CD4-positive, alpha-beta T cell treated with Interferon alpha-2 for 1 hour (primary cell): ENCODE data around the gene ARHGEF17.
A peak's percentile ranks its signal among the peaks of the same experiment; 100 is the strongest.

ENCODE experiments used
- DNase-seq, 2 donors: peaks; one replicate each; pipeline ENCODE4 v3.0.0-alpha.2; 2020 to 2022

ARHGEF17 gene

DNA sequence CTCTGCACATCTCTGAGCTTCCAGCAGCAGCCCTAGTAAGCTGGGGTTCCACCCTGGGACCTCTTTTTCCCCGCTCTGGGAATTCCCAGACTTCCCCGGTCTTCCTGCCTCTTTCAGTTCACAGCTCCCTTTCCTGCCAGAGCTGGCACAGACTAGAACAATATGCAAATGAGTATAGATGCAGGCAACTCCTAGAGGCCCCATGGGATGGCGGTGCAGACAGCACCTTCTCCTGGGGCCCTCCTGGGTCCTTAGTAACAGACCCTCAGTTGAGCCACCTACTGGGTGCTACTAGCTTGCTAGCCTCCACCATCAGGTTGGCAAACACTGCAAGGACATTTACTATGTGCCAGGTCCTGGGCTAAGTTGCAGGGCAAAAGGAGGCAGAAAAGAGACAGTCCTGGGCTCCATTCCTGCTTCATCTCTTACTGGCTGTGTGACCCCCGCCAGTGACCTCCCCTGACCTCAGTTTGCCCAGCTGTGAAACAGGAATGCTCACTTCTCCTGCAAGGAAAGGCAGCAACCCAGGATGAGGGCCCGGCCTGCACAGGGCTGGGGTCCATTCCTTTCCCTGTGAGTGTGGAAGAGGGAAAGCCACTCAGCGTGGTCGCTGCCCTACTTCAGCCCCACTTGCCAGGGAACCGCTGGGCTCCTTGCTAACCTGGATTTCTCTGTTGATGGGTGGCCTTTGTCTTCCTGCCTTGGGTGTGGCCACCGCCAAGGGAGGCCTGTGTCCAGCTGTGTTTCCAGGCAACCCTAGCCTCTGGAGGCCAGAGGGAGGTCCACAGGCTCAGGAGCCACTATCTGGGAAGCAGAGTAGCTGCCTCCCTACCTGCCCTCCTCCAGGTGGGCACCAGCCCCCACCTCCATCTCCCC is 75.4 kb downstream of the ARHGEF17 start:
- no peak for DNase-seq

DNA sequence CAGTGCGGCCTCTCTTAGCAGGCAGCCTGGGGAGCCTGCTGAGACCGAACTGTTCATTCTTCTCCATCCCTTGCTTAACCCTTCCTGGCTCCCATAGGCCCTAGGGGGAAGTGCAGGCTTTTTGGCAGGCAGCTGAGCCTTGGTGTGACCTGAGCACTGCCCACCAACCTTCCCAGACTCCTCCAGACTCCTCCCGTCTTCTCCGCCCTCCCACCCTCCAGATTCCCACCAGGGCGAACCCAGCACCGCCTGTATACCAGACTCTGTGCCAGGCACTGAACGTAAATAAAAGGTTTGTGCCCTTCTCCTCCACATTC is 76.0 kb downstream of the ARHGEF17 start:
- no peak for DNase-seq

DNA sequence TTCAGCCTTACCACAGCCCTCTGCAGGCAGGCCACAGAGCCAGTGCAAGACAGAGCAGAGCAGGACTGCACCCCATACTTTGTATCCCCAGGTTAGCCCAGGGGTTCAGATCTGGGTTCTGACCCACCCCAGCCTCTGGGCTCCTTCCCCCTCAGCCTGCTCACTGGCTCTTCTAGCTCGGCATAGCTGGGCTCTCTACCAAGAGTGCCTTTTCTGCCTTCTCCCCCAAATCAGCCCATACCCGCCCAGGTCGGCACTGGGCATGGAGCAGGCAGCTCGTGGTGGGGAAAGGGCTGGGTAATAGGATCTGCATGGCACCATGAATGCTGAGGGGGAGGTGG is 76.4 kb downstream of the ARHGEF17 start:
- no peak for DNase-seq

DNA sequence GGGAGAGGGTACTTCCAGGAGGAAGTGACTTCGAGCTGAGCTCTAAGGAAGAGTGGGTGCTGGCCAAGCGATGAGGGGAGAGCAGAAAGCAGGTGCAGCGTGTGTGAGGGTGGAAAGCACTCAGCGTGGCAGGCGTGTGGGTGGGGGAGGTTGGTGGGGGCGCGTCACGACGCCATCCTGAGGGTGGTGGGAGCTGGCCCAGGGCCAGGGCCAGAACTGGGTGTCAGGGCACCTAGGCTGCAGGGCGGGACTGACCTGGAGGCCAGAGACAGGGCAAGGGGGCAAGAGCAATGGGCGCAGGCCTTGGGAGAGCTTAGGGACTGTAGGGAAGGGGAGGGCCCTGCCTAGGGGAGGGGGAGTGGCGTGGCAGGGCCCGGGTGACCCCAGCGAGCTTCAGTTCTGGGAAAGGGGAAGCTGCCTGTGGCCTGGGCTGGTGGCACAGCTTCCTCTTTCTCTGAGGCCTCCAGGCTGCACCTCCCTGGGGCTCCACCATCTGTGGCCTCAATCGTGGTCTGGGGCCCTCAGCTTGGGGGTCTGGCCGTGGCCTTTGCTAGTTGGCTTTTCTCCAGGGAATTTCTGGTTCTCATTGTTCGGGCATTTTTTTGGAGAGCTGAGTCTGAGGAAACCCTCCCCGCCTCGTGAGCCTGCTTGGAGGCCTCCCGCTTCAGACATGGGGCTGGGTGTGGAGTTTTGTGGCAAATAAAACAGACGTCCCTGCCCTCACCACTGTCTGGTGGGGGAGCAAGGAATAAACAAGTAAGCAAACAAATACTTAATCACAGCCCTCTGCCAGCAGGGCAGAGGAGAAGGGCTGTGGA is 77.0 kb downstream of the ARHGEF17 start:
- DNase-seq = peak; percentile 67 to 86

DNA sequence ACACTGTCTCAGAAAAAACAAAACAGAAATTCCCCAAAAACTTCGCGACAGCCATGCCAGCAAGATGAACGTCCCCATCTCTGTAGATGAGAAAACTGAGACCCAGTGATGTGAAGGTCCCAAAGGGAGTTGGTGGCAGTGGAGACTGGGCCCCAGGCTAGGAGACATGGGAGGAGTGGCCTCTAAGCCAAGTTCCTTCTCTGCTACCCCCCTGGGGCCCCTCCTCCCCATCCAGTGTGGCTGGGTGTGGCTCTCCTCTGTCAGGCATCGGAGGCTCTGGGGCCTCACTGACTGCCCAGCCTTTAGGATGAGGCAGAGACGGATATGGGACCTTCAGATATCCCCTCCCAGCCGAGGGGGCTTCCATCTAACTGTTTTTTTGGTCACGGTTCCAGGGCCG is 77.9 kb downstream of the ARHGEF17 start:
- DNase-seq = peak in 1 of 2 donors; percentile 66

DNA sequence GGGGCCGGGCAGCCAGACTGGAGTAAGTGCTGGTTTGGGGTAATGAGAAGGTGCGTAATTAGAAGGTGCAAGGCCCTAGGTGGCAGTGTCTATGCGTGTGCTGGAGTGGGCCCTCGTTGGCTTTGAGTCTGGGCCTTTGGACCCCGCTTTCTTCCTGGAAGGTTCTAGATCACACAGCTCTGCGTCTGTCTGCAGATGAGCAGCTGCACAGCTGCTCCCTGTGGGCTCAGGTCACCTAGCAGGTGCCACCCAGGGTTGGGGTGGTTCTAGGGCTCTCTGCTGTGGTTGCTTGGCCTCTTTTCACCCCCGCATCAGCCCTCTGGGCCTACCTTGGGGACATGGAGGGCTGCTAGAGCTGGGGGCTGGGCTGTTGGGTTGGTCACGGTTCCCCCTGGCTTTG is 78.5 kb downstream of the ARHGEF17 start:
- DNase-seq = no peak

DNA sequence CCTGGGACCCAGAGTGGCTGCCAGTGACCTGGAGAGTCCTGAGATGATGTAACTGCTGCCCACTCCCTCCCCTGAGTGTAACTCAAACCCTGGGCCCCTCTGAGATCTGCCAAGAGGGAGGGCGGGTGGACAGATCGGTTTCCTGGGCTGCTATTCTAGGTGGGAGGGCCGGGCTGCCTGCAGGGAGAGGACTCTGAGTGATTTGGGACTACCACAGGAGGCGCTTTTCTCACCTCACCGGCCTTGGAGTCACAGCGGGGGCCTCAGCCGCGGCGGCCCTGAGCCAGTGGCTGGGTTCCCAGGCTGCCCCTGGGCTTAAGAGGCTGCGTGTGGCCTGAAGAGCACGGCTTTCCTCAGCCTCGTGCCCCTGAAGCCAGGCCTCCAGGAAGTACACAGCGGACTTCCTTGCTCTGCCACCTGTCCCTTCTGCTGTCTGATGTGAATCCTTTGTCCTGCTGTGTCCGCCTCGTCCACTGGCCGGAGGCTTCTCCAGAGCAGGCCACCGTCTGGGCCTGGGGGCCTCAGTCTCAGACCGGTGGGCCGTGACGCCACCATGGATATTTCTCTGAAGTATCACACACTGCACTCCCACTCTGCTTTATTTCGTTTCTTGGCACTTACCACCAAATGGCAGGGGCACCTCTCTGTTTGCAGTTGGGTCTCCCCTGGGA is 79.7 kb downstream of the ARHGEF17 start:
- DNase-seq = no peak

DNA sequence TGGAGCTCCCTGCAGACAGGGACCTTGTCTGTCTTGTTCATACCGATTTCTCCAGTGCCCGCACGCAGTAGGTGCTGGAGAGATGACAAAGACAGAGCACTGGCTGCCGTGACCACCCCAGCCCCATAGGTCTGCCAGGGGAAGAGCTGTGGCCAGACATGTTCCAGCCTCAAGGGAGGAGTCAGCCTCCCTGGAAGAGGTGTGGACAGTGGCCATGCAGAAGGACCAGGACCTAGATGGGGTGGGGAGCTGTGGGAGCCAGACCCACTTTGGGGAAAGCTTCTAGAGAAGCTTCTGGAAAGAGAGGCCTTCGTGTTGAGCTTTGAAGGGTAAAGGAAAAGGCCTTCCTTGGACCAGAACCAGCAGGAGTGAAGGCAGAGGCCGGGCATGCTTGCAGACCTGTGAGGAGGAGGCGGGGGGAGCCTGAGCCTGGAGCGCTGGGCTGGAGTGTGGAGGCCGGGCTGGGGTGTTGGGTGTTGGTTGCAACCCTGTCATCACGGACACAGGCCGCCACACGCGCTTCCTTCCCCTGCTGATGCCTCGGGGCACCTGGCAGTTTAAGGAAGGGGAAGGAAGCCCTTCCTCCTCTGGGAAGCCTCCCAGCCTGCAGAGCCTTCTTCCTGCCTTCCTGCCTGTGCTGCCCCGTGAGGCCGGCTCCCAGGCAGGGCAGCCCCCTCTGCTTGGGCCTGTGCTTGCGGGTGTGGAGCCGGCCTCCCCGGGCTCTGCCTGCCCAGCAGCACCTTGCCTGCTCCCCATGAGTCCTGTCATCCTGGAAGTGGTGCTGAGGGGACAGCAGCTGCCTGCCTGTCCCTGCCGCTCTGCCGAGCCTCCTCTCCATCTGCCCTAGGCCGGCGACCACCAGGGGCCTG is 80.4 kb downstream of the ARHGEF17 start:
- DNase-seq = peak in 1 of 2 donors; percentile 36

DNA sequence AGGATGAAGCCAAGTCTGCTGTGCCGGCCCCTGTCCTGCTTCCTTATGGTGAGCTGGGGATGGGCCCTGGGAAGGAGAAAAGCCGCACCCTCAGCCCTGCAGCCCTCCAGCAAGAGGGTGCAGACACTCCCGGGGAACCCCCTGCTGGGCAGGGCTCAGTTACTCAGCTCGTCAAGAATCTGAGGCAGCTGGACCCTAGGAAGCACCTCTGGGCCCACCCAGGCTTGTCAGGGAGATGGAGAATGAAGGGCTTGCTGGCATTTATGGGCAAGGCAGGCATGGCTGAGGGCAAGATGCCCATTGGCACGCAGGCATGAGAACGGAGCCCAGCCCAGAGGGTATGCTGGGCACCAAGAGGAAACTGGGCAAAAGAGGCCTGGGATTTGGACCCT is 81.1 kb downstream of the ARHGEF17 start:
- DNase-seq = no peak

DNA sequence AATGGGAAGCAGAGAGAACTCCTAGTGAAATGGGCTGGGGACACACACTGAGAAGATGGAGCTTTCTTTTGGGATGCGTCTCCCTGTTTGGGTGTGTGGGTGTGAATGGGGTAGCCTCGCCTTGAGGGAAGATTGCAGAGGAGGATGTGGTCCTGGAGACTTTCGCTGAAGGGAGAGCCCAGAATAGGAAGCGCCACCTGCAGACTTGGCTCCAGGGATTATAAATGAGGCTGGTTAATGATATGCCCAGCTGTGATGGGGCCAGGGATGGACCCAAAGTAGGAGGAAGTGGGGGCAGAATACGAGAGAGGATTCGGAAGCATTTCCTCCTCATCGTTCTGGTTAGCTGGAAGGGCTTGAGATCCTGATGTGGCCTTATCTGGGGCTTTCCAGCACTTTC is 81.8 kb downstream of the ARHGEF17 start:
- no peak for DNase-seq

DNA sequence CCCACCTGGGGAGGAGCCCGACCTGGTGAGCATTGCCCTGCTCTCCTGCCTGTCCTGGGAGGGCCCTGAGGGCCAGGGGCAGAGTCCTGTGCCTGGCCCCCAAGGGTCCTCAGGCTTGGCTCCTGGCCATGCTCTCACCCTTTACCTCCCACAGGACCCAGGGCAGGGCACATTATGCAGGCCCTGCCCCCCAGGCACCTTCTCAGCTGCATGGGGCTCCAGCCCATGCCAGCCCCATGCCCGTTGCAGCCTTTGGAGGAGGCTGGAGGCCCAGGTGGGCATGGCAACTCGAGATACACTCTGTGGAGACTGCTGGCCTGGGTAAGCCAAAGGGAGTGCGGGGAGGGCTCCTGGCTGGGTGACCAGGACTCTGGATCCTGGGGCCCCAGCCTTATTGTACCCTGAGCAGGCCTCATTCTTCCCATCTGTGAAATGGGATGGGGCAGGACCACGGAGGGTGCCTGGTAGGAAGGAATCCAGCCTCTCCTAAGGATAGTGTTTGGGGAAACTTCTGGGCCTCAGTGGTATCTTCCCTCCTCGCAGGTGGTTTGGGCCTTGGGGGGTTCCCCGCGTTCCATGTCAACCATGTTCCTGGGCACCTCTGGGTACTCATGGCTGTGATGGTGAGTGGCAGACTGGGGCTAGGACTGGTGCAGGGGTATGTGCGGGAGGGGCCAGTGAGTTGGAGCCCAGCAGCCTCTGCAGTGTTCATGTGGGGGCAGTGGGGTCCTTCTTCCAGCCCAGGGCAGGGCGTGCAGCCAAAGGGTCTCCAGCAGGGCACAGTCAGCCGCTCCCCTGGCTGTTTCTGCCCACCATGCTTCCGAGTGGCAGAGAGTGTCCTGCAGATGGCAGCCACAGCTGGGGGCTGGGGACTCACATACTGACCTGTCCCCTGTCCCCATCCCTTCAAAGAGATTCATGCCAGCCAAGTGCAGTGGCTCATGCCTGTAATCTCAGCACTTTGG is 82.8 kb downstream of the ARHGEF17 start:
- DNase-seq = no peak

DNA sequence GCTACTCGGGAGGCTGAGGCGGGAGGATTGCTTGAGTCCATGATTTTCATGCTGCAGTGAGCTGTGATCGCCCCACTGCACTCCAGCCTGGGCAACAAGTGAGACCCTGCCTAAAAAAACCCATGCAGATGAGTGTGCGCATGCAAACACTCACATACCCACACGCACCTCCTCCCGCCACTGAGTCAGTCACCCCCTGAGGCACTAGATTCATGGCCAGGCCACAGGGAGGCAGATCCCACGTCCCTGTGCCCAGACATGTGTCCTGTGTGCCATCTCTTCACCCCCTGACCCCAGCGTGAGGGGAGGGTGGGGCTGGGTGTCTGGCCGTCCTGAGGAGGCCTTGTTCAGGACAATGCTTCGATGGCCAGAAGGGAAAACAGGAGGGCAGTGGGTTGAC is 83.6 kb downstream of the ARHGEF17 start:
- DNase-seq = no peak

DNA sequence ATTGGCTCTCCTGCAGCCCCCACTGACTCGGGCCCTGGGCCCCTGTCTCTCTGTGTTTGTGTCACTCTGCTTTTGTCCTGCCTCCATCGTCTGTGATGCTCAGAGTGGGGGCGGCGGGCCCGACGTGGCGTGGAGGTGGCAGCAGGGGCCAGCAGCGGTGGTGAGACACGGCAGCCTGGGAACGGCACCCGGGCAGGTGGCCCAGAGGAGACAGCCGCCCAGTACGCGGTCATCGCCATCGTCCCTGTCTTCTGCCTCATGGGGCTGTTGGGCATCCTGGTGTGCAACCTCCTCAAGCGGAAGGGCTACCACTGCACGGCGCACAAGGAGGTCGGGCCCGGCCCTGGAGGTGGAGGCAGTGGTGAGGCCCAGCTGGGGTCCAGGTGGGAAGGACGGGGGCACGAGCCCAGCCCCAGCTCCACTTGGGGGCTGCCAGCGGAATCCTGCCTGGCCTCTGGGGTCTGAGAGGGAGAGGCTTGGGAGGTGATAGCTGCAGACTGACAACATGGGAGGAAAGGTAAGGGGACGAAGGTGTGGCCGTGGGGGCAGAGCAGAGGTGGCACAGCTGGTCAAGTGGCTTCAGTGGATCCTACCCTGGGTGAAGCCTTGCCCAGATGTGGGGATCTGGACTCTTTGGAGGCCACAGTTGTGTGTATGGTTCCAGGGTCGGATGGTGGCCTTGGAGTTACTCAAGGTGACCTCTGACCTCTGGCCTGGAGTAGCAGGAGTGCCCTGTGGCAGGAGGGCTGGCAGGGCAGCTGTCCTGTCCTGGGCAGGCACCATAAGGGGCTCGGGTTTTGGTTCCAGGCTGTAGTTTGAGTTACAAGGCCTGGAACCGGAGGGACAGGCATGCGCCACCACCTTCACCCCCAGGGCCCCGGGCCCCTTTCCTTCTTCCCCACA is 84.3 kb downstream of the ARHGEF17 start:
- no peak for DNase-seq

DNA sequence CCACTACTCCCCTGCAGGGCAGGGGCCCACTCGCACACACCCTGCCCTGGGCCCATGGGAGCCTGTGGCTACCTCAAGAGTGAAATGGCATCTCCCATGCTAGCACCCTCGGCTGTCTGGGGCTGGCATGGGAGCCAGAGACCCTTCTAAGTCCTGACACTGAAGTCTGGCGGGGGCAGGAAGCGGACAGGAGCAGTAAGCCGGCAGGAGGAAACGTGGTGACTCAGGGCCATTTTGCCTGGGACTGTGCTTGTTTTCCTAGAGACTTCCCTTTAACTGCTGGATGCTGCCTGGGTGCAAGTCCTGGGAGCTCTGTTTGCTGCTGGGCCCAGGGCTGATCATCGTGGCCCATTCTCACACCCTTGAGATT is 84.9 kb downstream of the ARHGEF17 start:
- no peak for DNase-seq

DNA sequence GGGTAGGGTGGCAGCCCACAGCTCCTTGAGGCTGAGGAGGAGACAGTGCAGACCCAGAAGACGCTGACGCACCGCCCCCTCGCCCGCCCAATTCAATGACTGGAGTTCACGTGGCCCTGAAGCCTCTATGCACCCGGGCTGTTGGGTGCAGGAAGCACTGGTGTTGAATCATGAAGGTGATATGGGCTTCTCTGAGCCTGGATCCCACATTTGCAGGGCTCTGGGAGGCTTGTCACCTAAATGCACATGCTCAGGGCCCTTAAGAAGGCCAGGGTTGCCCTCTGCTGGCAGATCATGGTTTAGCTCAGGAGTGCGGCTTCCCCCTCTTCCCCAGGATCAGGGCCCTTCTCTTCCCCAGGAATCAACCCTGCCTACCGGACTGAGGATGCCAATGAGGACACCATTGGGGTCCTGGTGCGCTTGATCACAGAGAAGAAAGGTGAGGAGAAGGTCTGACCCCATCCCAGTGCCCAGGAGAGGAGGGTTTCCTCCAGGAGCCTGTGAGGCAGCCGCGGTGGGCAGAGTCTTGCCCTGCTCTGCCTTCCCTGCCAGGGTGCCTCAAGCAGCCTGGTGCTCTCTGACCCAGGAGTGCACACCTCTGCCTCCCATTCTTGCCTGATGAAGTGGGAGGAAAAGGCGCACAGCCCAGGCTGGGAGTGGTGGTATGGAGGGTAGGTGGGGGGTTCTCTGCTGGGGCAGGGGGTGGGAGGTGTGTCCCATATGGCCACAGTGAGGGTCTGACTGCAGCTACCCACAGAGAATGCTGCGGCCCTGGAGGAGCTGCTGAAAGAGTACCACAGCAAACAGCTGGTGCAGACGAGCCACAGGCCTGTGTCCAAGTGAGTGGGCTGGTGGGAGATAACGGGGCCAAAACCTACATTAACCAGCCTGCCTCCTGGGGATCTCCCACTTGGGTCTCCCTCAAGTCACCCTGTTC is 85.7 kb downstream of the ARHGEF17 start:
- DNase-seq = peak; percentile 68 to 74

DNA sequence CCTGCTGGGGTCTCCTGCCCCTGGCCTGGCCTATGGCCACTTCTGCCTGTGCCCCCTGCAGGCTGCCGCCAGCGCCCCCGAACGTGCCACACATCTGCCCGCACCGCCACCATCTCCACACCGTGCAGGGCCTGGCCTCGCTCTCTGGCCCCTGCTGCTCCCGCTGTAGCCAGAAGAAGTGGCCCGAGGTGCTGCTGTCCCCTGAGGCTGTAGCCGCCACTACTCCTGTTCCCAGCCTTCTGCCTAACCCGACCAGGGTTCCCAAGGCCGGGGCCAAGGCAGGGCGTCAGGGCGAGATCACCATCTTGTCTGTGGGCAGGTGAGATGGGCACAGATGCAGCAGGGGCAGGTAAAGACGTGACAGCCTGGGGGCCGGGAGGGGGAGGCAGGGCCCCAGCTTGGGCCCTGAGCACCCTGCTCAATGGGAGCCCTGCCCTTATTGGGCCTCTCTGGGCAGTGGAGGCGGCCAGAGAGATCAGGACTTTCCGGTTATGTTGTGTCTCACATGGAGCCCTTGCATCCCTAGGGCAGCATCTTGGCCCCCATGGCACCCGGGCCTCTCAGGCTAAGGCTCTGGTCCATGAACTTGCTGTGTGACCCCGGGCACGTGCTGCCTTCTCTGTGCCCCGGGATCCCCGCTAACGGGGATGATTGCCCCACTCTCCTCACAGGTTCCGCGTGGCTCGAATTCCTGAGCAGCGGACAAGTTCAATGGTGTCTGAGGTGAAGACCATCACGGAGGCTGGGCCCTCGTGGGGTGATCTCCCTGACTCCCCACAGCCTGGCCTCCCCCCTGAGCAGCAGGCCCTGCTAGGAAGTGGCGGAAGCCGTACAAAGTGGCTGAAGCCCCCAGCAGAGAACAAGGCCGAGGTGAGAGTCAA is 86.6 kb downstream of the ARHGEF17 start:
- DNase-seq = peak in 1 of 2 donors; percentile 4

DNA sequence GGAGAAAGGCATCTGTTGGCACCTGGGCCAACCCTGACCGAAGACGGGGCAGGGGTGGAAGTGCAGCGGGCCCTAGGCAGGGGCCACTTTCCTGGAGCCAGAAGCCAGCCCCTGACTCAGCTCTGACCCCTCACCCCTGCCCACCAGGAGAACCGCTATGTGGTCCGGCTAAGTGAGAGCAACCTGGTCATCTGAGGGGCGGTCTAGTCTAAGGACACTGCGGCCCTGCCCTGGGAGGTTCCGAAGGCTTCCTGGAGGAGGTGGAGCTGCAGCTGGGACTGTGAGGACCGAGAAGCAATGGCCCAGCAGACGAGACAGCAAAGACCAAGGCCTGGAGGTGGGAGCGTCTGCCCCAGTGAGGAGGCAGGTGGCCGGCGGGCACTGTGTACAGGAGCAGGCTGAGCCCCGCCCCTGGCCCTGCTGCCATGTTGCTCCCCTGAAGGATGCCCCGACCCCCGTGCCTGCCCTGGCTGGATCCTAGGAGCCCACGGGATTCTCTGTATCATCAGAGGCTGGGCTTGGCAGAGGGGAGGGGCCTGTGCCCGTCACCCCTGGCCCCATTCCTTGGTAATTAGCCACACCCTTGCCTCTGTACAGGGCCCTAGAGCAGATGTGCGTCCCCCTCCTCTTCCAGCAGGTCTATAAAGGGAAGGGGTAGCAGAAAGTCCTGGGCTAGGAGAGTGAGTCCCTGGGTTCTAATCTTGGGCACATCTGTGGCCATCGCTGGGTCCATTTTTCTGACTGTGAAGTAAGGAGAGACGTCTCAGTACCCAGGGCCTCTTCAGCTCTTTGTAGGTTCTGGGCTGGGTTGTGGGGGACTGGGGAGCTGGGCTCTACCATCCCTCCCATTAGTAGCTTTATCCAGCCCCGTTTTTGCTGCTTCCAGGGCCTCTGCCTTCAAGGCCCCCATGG is 87.5 kb downstream of the ARHGEF17 start:
- peak in 1 of 2 donors; percentile 13 for DNase-seq
